Measurements from ENCODE around the gene SOCS7. TPM values are rescaled to one million over a fixed set of nuclear protein-coding genes. Genes with fewer than 3 reads are reported as not detected.

SOCS7 gene
- total RNA-seq, 2 experiments from 2014 or later, result 13.7 to 16.9 TPM

- peaks cover 15% of the 10 kb centered on the region for H3K4me1 Mint-ChIP-seq (ENCODE audit: low read depth)
- H3K4me3 ChIP-seq (ENCODE audit: low read length), result no peak overlapping the region
- CTCF ChIA-PET, result interaction anchor here (1.2 kb wide), 1 partner anchor 127 kb away, joined by 3 read pairs; no protein-coding TSS in a partner anchor
- ATAC-seq (ENCODE audit: poor library complexity), result no peak
- peaks cover 18% of the 10 kb centered on the region for H3K4me1 ChIP-seq (ENCODE audit: insufficient read depth, low read length)
- no peaks in the 10 kb centered on the region for H3K36me3 ChIP-seq (ENCODE audit: insufficient read depth, low read length)
- H3K4me3 Mint-ChIP-seq, result peak overlapping the region; percentile 30
- no peak overlapping the region for H3K27ac Mint-ChIP-seq
- POLR2A ChIA-PET, result no interaction called here
- peaks cover 5% of the 10 kb centered on the region for H3K27me3 Mint-ChIP-seq
- intact Hi-C loops (cut with DNase I, micrococcal nuclease), result no loop called here
- peaks cover 3 to 9% of the 10 kb centered on the region in 2 experiments for H3K27me3 ChIP-seq (ENCODE audit: control insufficient read depth in 1 of 2, insufficient read depth in 2 of 2, low read length in 2 of 2)
- H3K9me3 ChIP-seq (ENCODE audit: control insufficient read depth in 1 of 2, insufficient read depth in 1 of 2, low read length in 2 of 2), result no peaks in the 10 kb centered on the region
- no peak overlapping the region for H3K27ac ChIP-seq (ENCODE audit: low read depth in 1 of 2, low read length in 2 of 2)
- H3K9me3 Mint-ChIP-seq, result no peaks in the 10 kb centered on the region
- no peak for DNase-seq
- no peaks in the 10 kb centered on the region for H3K36me3 Mint-ChIP-seq (ENCODE audit: low read depth)
- TF ChIP-seq CTCF (IDR thresholded peaks at IDR 0.05), result no peak
Measured at GRCh38 chr17:38431346-38432145, 79.9 kb downstream of the SOCS7 start.

GRCh38 chr17:38434178-38434665 lies 82.6 kb downstream of the SOCS7 start:
- Histone ChIP-seq H3K27me3 (ENCODE audit: control insufficient read depth in 1 of 2, insufficient read depth in 2 of 2, low read length in 2 of 2) (no peaks in the 10 kb centered on the region), H3K27ac (ENCODE audit: low read depth in 1 of 2, low read length in 2 of 2) (no peak overlapping the region), H3K9me3 (ENCODE audit: control insufficient read depth in 1 of 2, insufficient read depth in 1 of 2, low read length in 2 of 2) (no peaks in the 10 kb centered on the region), H3K4me3 (ENCODE audit: low read length) (no peak overlapping the region), H3K36me3 (ENCODE audit: insufficient read depth, low read length) (no peaks in the 10 kb centered on the region), H3K4me1 (ENCODE audit: insufficient read depth, low read length) (peaks cover 1% of the 10 kb centered on the region)
- Mint-ChIP-seq H3K4me3 (no peak overlapping the region), H3K4me1 (ENCODE audit: low read depth) (peaks cover 5% of the 10 kb centered on the region), H3K27ac (no peak overlapping the region), H3K27me3 (no peaks in the 10 kb centered on the region), H3K9me3 (no peaks in the 10 kb centered on the region), H3K36me3 (ENCODE audit: low read depth) (no peaks in the 10 kb centered on the region)
- TF ChIP-seq CTCF (IDR thresholded peaks at IDR 0.05), result no peak
- ChIA-PET CTCF (no interaction called here), POLR2A (no interaction called here)
- no peak for DNase-seq
- intact Hi-C loops (cut with DNase I, micrococcal nuclease), result no loop called here
- no peak for ATAC-seq (ENCODE audit: poor library complexity)

GRCh38 chr17:38435795-38436194 lies 84.2 kb downstream of the SOCS7 start:
- Mint-ChIP-seq H3K36me3 (ENCODE audit: low read depth) (no peaks in the 10 kb centered on the region), H3K4me3 (no peak overlapping the region), H3K4me1 (ENCODE audit: low read depth) (no peaks in the 10 kb centered on the region), H3K9me3 (no peaks in the 10 kb centered on the region), H3K27ac (no peak overlapping the region), H3K27me3 (no peaks in the 10 kb centered on the region)
- DNase-seq (no peak), ATAC-seq (ENCODE audit: poor library complexity) (no peak)
- intact Hi-C loops (cut with DNase I, micrococcal nuclease), result no loop called here
- H3K27ac ChIP-seq (ENCODE audit: low read depth in 1 of 2, low read length in 2 of 2), result no peak overlapping the region
- no peak overlapping the region for H3K4me3 ChIP-seq (ENCODE audit: low read length)
- H3K4me1 ChIP-seq (ENCODE audit: insufficient read depth, low read length), result no peaks in the 10 kb centered on the region
- ChIA-PET POLR2A (no interaction called here), CTCF (no interaction called here)
- H3K9me3 ChIP-seq (ENCODE audit: control insufficient read depth in 1 of 2, insufficient read depth in 1 of 2, low read length in 2 of 2), result no peaks in the 10 kb centered on the region
- no peaks in the 10 kb centered on the region for H3K27me3 ChIP-seq (ENCODE audit: control insufficient read depth in 1 of 2, insufficient read depth in 2 of 2, low read length in 2 of 2)
- no peak for TF ChIP-seq CTCF (IDR thresholded peaks at IDR 0.05)
- no peaks in the 10 kb centered on the region for H3K36me3 ChIP-seq (ENCODE audit: insufficient read depth, low read length)

Data from CD4-positive, alpha-beta T cell (primary cell).